Measurements from ENCODE around the gene E2F2.
"Not testable (repeated sequence)": the region's sequence is repeated elsewhere in the genome, so short reads cannot be mapped to it uniquely, and the experiment has no call there.

E2F2 gene

DNA sequence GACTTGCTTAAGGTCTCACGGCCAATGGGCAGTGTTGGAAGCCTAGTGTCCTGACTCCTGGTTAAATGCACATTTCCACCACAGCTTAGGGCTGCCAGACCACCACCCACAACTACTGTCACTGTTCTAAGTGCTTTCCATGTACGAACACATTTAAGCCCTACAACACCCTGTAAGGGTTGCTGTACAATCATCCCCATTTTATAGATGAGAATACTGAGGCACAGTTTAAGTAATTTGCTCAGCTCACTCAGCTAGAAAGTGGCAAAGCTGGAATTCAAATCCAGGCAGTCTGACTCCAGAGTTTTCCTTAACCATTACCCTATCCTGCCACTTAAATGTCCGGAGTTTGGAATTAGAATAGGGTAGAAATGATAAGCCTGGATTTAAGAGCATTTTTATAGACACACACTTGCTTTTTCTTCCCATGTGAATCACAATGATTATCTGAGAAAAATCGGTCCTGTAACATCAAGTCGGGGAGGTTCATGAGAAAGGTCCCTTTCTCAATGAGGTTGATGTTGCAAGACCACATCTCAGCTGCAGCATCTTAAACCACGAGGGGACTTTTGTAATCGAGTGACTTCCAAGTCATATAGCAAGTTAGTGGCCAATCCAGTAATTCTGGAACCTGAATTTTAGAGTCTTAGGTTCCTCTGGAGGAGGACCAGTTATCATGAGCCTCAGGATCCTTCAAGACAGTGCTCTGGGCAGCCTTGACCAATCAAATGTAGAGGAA, 8.6 kb downstream of the E2F2 start:
- peak; percentile 93 for DNase-seq

DNA sequence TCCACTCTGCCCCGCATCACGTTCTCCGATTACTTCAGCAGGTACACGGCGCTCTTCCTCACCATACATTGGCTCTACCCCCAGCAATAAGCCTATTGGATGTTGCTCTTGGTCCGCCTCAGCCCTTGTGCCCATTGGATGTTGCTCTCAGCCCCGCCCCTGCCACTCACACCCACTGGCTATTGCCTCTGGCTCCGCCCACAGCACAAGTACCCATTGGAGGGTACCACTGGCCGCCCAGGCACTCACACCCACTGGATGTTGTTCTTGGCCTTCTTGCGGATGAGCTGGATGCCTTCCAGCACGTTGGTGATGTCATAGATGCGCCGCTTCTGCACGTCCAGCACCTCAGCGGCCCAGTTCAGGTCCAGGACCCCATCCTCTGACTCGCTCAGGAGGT, 9.4 kb downstream of the E2F2 start:
- DNase-seq = peak; percentile 2

DNA sequence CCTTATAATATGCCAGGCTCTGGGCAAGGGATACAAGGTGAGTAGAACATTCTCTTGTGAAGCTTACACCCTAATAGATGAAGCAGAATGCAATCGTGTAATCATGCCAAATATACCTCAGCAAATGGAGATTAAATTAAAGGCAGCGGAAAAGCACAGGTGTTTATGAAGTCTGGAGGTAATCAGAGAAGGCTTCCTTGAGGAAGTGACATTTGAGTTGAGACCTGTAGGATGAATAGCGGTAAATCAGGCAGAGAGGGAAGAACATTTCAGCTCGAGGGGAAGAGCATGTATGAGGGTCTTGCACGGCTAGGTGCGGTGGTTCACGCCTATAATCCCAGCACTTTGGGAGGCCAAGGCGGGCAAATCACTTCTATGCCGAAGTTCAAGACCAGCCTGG, 13.5 kb downstream of the E2F2 start:
- no peak for DNase-seq

DNA sequence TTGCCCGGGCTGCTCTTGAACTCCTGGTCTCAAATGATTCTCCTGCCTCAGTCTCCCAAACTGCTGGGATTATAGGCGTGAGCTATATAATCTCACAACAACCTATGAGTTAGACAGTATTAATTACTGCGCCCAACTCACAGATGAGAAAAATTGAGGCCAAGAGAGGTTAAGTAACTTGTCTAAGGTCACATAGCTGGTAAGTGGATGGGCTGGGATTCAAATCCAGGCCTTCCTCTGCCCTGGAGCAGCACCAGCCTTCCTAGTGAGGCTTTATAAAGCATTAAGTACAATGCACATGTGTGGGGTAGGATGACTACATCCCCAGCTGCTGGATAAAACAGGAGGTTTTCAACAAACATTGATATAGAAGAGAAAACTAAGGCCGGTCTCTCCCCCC, 15.1 kb downstream of the E2F2 start:
- no peak for DNase-seq

DNA sequence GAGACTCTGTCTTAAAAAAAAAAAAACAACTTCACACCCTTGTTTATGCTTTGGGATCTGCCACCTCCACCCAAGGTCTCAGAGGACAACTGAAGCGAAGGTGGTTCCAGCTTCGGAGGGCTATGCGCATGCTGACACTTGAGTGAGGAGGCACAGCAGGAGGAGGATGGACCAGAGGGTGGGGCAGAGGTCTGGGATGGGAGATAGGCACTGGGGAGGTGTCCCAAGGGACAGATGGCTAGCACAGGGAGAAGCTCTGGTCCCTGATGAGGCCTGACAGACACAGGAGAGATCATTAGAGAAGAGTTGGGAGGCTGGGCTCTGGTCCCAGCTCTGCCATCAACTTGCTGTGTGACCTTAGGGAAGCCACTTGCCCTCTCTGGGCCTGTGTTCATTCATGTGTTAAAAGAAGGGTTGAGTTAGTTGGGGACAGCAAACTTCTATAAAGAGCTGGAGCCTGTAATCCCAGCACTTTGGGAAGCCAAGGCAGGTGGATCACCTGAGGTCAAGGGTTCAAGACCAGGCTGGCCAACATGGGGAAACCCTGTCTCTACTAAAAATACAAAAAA, 16.8 kb downstream of the E2F2 start:
- DNase-seq = no peak

DNA sequence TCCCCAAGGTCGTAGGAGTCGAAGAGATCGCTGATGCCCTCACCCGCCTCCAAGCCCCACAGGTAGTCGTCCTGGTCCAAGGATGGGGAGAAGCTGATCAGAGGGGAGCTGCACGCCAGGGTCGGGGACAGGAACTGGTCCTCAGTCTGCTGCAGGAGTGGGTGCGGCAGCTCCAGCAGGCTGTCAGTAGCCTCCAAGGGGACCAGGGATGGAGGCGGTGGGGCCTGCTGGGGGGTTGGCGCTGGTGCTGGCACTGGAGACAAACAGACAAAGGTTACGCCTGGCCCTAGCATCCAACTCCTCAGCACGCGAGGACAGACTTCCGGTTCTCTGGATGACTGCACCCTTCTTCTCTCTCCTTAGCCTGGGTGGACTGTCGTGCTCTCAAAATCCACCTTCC, 21.1 kb downstream of the E2F2 start:
- no peak for DNase-seq

DNA sequence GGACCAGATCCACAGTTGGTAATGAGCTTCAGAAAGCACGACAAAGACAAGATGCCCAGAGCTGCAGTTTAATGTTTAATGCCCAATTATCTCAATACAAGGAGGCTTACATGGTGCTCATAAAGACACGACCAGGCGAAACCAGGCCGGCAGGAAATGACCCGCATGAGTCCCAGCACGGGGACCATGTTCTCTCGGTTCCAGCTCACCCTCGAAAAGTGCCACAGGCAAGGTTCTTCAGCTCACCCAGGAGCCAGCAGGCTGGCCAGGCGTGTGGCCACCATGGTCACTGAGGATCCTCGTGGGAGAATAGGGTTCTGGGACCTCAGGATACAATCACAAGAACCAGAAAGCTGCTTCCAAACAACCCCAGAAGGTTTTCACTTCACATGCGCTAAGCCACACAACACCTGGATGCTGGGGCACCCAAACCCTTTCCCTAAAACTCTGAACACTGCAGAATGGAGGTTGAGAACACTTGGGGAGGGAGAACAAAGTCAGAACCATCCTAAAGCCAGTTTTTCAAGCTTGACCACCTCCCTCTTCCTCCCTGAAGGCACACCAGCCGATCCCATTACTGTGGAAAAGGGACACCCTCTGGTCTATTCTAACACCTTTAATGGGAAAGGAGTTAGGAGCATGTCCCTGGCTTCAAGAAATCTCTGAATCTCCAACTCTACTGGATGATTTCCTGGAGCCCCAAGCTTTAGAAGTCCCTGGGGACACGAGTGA, 24.5 kb downstream of the E2F2 start:
- DNase-seq = no peak

DNA sequence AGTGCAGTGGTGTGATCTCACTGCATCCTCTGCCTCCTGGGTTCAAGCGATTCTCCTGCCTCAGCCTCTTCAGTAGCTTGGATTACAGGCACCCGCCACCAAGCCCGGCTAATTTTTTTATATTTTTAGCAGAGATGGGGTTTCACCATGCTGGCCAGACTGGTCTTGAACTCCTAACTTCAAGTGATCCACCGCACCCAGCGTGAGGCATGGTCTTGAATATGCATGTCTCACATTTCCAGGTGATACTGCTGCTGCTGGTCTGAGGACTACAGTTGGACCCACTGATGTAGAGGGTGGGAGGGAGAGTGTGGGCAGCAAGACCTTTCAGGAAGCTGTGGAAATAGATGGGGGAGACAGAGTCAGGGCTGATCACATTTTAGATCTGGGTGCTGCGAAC, 25.2 kb downstream of the E2F2 start:
- no peak for DNase-seq

DNA sequence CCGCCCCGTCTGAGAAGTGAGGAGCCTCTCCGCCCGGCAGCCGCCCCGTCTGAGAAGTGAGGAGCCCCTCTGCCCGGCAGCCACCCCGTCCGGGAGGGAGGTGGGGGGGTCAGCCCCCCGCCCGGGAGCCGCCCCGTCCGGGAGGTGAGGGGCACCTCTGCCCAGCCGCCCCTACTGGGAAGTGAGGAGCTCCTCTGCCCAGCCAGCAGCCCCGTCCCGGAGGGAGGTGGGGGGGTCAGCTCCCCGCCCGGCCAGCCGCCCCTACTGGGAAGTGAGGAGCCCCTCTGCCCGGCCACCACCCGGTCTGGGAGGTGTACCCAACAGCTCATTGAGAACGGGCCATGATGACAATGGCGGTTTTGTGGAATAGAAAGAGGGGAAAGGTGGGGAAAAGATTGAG, 26.9 kb downstream of the E2F2 start:
- DNase-seq = not testable (repeated sequence)

DNA sequence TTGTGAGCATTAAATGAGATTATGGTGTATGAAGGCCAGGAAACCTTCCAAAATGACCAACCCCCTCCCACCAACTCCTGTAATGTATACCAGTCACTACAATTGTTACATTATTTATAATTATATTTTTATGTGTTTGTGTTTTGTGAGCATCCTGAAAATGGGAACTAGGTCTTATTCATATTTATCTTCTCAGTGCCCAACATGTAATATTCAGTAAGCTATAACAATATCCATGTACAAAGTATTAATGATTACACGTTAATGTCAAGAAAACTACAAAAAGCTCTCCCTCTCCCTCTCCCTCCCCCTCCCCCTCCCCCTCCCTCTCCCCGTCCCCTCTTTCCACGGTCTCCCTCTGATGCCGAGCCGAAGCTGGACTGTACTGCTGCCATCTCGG, 28.1 kb downstream of the E2F2 start:
- no peak for DNase-seq

DNA sequence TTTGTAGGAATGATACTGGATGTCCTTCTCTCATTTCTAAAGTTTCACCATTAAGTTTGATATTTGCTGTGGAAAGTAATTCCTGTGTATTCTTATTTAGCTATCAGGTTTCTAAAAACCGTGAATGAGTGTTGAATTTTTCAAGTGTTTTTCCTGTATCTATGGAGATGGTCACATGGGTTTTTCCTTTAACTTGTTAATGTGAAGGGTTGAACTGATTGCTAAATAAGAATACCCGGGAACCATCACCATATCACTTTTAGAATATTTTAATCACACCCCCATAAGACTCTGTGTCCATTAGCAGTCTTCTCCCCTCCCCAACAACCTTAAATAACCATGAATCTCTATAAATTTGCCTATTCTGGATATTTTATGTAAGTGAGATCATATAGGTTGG, 30.6 kb downstream of the E2F2 start:
- DNase-seq = no peak

DNA sequence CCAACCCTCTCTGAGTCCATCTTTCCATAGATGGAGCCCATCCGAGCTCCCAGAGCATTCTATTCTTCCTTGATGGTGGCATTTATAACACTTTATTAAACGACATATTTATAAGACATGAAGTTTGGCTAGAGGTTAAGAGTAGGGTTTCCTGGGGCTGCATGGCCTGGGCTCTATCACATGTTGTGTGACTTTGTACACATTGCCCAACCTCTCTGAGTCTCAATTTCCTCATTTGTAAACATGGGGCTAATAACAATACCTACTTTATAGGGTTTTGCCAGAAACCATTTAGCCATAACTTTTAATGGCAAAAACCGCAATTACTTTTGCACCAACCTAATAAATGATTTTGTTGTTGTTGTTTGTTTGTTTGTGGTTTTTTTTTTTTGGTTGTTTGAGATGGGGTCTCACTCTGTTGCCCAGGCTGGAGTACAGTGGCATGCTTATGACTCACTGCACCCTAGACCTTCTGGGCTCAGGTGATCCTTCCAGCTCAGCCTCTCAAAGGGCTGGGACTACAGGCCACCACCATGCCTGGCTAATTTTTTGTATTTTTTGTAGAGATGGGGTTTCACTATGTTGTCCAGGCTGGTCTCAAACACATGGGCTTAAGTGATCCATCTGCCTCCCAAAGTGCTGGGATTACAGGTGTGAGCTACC, 33.1 kb downstream of the E2F2 start:
- peak; percentile 11 for DNase-seq

DNA sequence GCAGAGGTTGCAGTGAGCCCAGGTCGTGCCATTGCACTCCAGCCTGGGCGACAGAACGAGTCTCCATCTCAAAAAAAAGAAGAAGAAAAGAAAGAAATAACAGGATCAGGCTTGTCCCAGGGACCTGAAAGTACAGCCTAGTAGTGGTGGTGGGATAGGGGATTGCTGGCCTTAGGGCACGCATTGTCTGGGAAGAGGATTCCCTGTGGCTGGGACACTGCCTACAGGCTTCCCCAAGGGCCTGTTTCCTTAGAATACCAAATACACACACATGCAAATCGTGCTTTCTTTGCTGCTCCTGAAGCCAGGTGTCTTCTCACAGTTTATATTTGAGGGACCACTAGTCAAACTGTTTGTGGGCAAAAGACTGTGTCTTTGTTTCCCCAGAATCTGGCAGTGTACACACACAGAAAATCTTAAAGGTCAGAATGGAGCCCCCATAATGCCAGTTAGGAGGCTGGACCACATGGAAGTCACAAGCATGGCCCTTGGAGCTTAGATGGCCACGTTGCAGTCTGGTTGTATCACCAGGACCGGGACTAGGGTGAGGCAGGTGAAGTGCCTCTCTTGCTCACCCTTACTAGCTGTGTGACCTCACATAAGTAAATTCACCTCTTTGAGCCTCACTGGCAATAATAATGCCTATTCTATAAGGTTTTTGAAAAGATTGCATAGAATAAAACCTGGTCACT, 34.4 kb downstream of the E2F2 start:
- no peak for DNase-seq

DNA sequence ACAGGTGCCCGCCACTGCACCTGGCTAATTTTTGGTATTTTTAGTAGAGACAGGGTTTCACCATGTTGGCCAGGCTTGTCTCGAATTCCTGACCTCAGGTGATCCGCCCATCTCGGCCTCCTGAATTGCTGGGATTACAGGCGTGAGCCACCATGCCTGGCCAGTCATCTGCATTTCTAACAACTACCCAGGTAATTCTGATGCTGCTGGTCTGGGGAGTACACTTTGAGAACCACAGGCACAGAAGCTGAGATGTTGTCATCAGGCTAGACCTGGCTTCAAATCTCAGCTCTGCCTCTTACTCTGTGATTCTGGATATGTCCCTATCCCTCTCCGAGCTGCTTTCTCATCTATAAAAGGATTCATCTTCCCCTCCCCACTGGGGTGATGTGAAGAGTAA, 36.2 kb downstream of the E2F2 start:
- not testable (repeated sequence) for DNase-seq

DNA sequence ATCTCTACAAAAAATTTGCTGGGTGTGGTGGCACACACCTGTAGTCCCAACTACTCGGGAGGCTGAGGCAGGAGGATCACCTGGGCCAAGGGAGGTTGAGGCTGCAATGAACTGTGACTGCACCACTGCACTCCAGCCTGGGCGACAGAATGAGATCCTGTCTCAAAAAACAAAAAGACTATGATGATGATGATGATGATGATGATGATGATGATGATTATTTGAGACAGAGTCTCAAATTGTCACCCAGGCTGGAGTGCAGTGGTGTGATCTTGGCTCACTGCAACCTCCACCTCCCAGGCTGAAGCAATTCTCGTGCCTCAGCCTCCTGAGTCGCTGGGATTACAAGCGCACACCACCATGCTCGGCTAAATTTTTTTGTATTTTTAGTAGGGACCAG, 38.3 kb downstream of the E2F2 start:
- DNase-seq = not testable (repeated sequence)

DNA sequence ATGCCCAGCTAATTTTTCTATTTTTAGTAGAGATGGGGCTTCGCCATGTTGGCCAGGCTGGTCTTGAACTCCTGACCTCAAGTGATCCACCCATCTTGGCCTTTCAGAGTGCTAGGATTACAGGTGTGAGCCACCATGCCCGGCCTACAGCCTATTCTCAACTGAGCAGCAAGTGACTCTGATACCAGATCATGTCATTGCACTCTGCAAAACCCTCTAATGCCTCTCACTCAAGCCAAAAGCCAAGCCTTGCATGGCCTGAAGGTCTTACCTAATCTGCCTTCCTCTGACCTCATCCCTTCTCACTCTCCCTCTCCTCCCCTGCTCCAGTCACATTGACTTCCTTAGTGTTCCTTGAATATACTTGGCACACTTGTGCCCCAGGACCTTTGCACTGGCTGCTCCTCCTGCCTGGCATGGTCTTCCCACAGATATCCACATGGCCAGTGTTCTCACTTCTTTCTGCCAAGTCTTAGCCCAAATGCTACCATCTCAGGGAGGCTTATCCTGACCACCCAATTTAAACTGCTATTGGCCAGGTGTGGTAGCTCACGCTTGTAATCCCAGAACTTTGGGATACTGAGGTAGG, 38.8 kb downstream of the E2F2 start:
- no peak for DNase-seq

DNA sequence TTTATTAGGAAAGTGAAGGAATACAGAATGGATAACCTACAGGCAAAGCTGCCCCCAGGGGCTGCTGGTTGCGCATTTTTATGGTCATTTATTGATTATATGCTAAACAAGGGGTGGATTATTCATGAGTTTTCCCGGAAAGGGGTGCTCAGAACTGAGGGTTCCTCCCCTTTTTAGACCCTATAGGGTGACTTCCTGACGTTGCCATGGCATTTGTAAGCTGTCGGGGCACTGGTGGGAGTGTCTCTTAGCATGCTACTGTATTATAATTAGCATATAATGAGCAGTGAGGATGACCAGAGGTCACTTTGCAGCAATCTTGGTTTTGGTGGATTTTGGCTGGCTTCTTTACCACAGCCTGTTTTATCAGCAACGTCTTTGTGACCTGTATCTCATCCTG, 41.2 kb downstream of the E2F2 start:
- no peak for DNase-seq

DNA sequence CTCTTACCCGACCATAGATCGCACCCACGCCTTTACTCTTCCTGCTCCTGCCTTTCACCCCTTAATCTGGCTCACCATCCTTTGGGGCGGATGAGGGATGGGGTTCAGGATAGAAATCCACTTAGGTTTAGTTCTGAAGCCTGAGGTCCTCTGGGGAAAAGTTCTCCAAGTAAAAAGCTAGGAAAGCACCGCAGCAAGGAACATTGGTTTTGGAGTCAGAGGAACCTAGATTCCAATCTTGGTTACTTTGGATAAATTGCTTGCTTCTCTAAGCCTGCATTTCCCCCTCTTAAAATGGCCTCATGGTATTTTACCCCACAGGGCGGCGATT, 46.1 kb downstream of the E2F2 start:
- DNase-seq = no peak

DNA sequence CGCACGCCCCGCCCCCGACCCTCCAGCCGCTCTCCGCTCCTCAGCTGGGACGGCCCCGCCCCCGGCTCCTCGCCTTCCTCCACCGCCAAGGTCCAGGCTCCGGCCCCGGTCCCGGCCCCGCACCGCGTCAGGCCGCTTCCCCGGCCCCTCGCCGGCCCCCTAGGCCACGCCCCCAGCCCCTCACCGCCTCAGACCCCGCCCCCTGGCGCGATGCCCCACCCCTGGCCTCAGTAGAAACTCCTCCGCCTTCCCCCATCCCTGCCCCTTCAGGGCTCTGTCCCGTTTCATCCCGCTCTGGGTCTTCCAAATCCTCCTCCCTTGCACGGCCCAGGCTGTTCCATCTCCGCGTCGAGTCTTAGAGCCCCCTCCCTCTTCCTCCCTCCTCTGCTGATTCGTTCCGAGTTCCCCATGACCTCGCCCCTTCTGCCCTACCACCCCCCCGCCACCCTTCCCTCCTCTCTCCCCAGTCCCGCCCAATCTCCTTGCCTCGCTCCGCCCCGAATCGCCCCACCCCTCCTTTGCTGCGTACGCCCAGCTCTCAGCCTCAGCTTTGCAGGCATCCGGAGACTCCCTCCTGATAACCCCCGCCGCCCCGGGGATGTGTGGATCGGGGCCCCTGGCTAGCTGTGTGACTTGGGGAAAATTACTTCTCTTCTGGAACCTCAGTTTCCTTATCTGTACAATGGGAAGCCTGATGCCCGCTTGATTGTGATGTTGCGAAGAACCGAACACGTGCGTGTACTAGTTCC, 46.6 kb downstream of the E2F2 start:
- no peak for DNase-seq

DNA sequence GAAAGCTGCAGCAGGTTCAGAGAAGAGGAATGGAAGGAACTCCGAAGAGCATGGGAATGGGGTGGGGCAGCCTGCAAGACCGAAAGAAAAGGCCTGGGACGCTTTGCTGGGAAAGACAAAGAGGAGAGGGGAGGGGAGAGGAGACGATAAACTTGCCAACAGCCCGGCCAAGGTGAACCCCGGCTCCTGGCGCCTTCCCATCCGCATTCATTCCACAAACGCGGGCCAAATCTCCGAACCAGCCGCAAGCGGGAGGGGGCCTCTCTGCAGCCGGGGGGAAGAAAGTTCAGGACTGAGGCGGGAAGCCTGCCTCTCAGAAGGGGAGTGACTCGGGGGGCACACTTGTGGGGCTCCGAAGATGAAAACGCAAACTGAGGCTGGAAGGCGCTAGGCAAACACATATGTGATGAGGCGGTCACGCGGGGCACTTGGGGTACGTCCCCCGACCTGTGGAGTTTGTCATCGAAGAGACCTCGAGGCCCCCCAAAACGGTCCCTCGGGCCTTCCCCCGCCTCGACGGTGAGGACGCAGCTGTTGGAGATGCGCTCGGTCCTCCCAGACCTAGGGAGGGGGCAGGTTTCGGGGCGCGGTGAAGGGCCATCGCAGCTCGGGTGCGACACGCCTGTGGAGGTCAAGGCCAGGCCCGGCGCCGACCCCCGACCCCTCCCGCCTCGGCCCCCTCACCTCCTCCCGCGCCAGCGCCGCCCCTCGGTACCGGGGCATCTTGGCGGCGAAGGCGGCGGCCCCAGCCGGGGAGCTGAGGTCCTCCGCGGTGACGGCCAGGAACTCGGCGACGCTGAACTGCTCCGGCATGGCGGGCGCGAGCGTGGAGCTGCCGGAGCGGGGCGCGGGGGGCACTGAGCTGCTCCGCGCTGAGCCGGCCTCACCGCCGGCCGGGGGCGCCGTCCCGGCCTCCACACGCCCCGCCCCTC, 47.4 kb downstream of the E2F2 start, which contains the start of gene ASAP3:
Gene ASAP3, minus strand, starts transcription at position 859 of the 932 bp plus-strand sequence. Its CDS starts 46 bp downstream, at position 813.
- DNase-seq = no peak

DNA sequence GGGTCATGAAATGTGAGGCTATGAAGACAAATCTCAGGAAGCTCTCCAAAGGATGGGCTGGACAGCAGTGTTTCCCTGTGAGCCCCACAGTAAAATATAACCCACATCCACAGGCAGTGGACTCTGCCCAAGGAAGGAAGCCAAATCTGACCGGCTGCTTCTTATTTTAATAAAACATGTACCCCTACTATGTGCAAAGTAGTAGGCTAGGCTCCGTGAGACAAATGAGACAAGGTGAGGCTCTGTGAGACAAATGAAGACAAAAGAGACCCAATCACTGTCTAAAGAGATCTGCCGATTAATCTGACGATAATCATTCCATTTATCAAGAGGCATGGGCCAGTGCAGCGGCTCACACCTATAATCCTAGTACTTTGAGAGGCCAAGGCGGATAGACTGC, 49.1 kb downstream of the E2F2 start:
- DNase-seq = no peak

Measured in MV-4-11 (cell line).